Uterus (tissue), 2 donors: ENCODE measurements around the gene LAPTM5.

ENCODE experiments used
- CTCF ChIP-seq, 4 experiments: fragments of 200-600 bp in 2 of 4; fragments of 450-650 bp in 2 of 4; sonication (generic) in 2 of 4; IDR thresholded peaks; one replicate each; pipeline ENCODE4 v1.5.1; 2016 to 2019; ENCODE audit warnings: antibody characterized with exemption in 4 of 4, mild to moderate bottlenecking in 2 of 4, moderate library complexity in 1 of 4
- POLR2A ChIP-seq, 2 donors: fragments of 450-650 bp; IDR thresholded peaks; one replicate each; pipeline ENCODE4 v1.6.1; 2016; ENCODE audit warnings: antibody characterized with exemption in 2 of 2, mild to moderate bottlenecking in 1 of 2, moderate library complexity in 1 of 2

GRCh38 chr1:30804822-30805221, 47.2 kb upstream of the LAPTM5 start:
- TF ChIP-seq CTCF (IDR thresholded peaks at IDR 0.05) (no peak), POLR2A (IDR thresholded peaks at IDR 0.05) (no peak)
